Kidney (tissue), 22 donors: ENCODE results near the gene MS4A6E. TPM values are rescaled to one million over a fixed set of nuclear protein-coding genes. Genes with fewer than 3 reads are reported as not detected.

Source experiments
- DNase-seq, 5 donors: peaks; one replicate each; pipeline ENCODE4 v3.0.0-alpha.2; 2013 to 2020
- FAIRE-seq: peaks from 2 replicates; lab custom pipeline; 2012; peaks lifted over from hg19 to GRCh38; lab: Jason Lieb, UNC
- H3K27ac ChIP-seq, 2 donors: one replicate each; pipeline ENCODE4 v1.7.0; 2013; ENCODE audit warnings: low read depth in 2 of 2, low read length in 2 of 2, inconsistent platforms in 1 of 2
- H3K27me3 ChIP-seq: one replicate; pipeline ENCODE4 v1.7.1; 2013; ENCODE audit warnings: low read length, inconsistent platforms; ENCODE audit not compliant: control insufficient read depth, insufficient read depth
- H3K36me3 ChIP-seq, 3 donors: one replicate each; pipeline versions ENCODE4 v1.7.0 to v1.7.1; 2013; ENCODE audit warnings: low read length in 3 of 3, control low read depth in 1 of 3, inconsistent platforms in 1 of 3; ENCODE audit not compliant: insufficient read depth in 3 of 3, control insufficient read depth in 2 of 3
- H3K4me1 ChIP-seq, 3 donors: one replicate each; pipeline versions ENCODE4 v1.7.0 to v1.7.1; 2013; ENCODE audit warnings: low read length in 3 of 3, inconsistent platforms in 1 of 3, low read depth in 1 of 3; ENCODE audit not compliant: control insufficient read depth in 2 of 3, insufficient read depth in 2 of 3
- H3K4me3 ChIP-seq, 3 donors: one replicate each; pipeline versions ENCODE4 v1.7.0 to v1.8.1; 2013; ENCODE audit warnings: low read length in 3 of 3, control low read depth in 1 of 3, inconsistent platforms in 1 of 3
- H3K9ac ChIP-seq, 3 donors: one replicate each; pipeline versions ENCODE4 v1.7.0 to v1.7.1; 2013; ENCODE audit warnings: low read length in 3 of 3, control low read depth in 1 of 3, inconsistent platforms in 1 of 3
- H3K9me3 ChIP-seq, 3 donors: one replicate each; pipeline versions ENCODE4 v1.7.0 to v1.7.1; 2013; ENCODE audit warnings: low read length in 3 of 3, control low read depth in 1 of 3, inconsistent platforms in 1 of 3; ENCODE audit not compliant: control insufficient read depth in 2 of 3, insufficient read depth in 1 of 3
- CTCF ChIP-seq: IDR thresholded peaks from 3 replicates; pipeline ENCODE4 v1.5.1; 2012; ENCODE audit warnings: mild to moderate bottlenecking, moderate library complexity, borderline replicate concordance; ENCODE audit not compliant: insufficient read depth; ENCODE audit errors: extremely low read depth
- intact Hi-C: fragments of 100-400 bp; cut with DNase I; formaldehyde crosslinking; loops from one replicate; pipeline ENCODE4 v1.11.1; 2022
- long read RNA-seq, 10 donors: library from polyadenylated mRNA in 1 of 10; unstranded in 1 of 10; transcript quantifications; one replicate each; pipeline ENCODE4 v2.0.0 and lab custom pipeline, GENCODE V29; 2021 to 2026
- polyA plus RNA-seq: library from polyadenylated mRNA; stranded (reverse); fragments of 350-450 nt; fragmentation: Illumina TruSeq; extraction: RNeasy Lipid Tissue Mini Kit (QIAGEN cat#74804); gene quantifications from one replicate; pipeline ENCODE4 v1.2.3, GENCODE V29; 2014; ENCODE audit warnings: low read depth, low replicate concordance; ENCODE audit not compliant: insufficient read depth
- total RNA-seq: library from RNA; stranded (reverse); fragmentation: NEBNext Ultra II Directional; extraction: Animal tissue kit (Norgen Biotek cat#: 25700); gene quantifications from one replicate; pipeline ENCODE4 v1.2.1, GENCODE V29; 2021
- donor health status: control.
- donor health status: control.
- donor health status: control.
- donor health status: control.
- donor health status: control.
- donor health status: DM: yes; HTN: yes; CAD: no.
- donor health status: Normal renal cell carcinoma (clear cell type).

Gene MS4A6E, protein sequence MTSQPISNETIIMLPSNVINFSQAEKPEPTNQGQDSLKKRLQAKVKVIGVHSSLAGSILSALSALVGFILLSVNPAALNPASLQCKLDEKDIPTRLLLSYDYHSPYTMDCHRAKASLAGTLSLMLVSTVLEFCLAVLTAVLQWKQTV
- total RNA-seq (0.38 TPM), polyA plus RNA-seq (not detected)
- long read RNA-seq, donor 1, result 0 reads
- long read RNA-seq, donor 2, result 0 reads
- long read RNA-seq, donor 3, result 0 reads
- long read RNA-seq, donor 4, result 0 reads
- long read RNA-seq, donor 5, result 0 reads
- long read RNA-seq, donor 6, result 0 reads
- long read RNA-seq, donor 7, result 0 reads
- long read RNA-seq, donor 8, result 0 reads
- long read RNA-seq, donor 9, result 0 reads
- long read RNA-seq, donor 10, result 0 reads

- no peak within 1 kb of the TSS for H3K27ac ChIP-seq
- DNase-seq (no peak), FAIRE-seq (no peak)
- no peak for TF ChIP-seq CTCF
- no peak within 1 kb of the TSS for H3K9ac ChIP-seq
- no peaks in the 10 kb centered on the region for H3K36me3 ChIP-seq
- H3K4me1 ChIP-seq, result no peaks in the 10 kb centered on the region
- H3K9me3 ChIP-seq, result no peaks in the 10 kb centered on the region
- H3K4me3 ChIP-seq, result no peak within 1 kb of the TSS
- H3K27me3 ChIP-seq, result no peaks in the 10 kb centered on the region
- intact Hi-C loops, result no loop called here
Measured at GRCh38 chr11:60326955-60327354, at the start of gene MS4A6E. Gene MS4A6E, plus strand, starts transcription at chr11:60327255. Its CDS starts 7,641 bp downstream, at chr11:60334896.

DNA sequence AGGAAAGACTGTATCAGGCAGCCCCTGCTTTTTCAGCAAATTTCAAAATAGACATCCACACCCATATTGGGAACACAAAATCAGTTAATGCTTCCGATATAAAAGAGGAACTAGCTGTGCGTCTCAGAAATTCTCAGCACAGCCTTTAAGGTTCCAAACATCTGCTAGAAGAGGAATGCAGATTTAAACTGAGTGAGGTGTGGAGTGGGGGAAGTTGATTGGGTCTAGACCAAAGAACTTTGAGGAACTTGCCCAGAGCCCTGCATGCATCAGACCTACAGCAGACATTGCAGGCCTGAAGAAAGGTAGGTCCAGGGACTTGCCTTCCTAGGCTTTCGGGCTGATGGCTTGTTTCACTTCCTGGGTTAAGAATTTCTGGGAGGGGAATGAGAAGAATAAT lies 46.6 kb upstream of the MS4A6E start, which contains the start of gene MS4A4A:
TSS of gene MS4A4A (plus strand) at position 255 of the 400 bp plus-strand sequence. CDS start at position 265, 10 bp downstream.
- FAIRE-seq, result no peak
- H3K9me3 ChIP-seq, result no peaks in the 10 kb centered on the region
- TF ChIP-seq CTCF, result no peak
- intact Hi-C loops, result no loop called here
- no peaks in the 10 kb centered on the region for H3K4me1 ChIP-seq
- no peaks in the 10 kb centered on the region for H3K27me3 ChIP-seq
- H3K27ac ChIP-seq, result no peak within 1 kb of the TSS
- H3K9ac ChIP-seq, result no peak within 1 kb of the TSS
- peak in 1 of 5 donors; percentile 6 for DNase-seq
- H3K36me3 ChIP-seq, result no peaks in the 10 kb centered on the region
- no peak within 1 kb of the TSS for H3K4me3 ChIP-seq

DNA sequence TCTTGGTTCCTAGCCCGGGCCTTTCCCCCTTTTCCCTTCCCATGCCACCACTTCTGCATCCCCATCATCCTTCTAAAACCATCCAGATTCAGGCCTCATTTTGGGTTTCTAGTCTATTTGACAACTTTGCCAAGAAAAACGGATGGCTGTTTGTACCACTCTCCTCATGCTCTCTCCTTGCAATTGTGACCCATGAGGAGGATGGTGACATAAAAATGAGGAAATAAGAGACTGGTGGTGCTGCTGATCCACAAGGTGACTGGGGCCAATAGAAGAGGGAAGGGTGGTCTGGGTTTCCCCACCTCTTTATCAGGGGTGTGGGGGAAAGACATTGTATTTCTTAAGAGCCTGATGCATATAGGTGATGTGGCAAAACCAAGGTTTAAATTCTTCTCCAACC lies 45.6 kb upstream of the MS4A6E start:
- no peaks in the 10 kb centered on the region for H3K9me3 ChIP-seq
- H3K27me3 ChIP-seq, result no peaks in the 10 kb centered on the region
- H3K36me3 ChIP-seq, result no peaks in the 10 kb centered on the region
- H3K9ac ChIP-seq, result no peak overlapping the region
- no peak overlapping the region for H3K27ac ChIP-seq
- intact Hi-C loops, result no loop called here
- no peak for FAIRE-seq
- H3K4me3 ChIP-seq, result no peak overlapping the region
- H3K4me1 ChIP-seq, result no peaks in the 10 kb centered on the region
- no peak for TF ChIP-seq CTCF
- DNase-seq, result no peak
